Embryonic facial prominence (tissue), 1 donor: ENCODE results near the gene PTPRN2.
"Not testable (repeated sequence)": the region's sequence is repeated elsewhere in the genome, so short reads cannot be mapped to it uniquely, and the experiment has no call there.

ENCODE experiments used
- DNase-seq: peaks from one replicate; pipeline ENCODE4 v3.0.0-alpha.2; 2016; ENCODE audit errors: extremely low spot score

Gene PTPRN2

GRCh38 chr7:157594306-157594705, 993.3 kb downstream of the PTPRN2 start:
- DNase-seq, result no peak

GRCh38 chr7:157593541-157593940, 994.1 kb downstream of the PTPRN2 start:
- DNase-seq, result no peak

- not testable (repeated sequence) for DNase-seq
Observed at GRCh38 chr7:157592636-157593320, 994.8 kb downstream of the PTPRN2 start.

- DNase-seq, result no peak
Observed at GRCh38 chr7:157590526-157590925, 997.1 kb downstream of the PTPRN2 start.

GRCh38 chr7:157589680-157590079, 997.9 kb downstream of the PTPRN2 start:
- no peak for DNase-seq

GRCh38 chr7:157587805-157588560, 999.6 kb downstream of the PTPRN2 start:
- DNase-seq, result no peak

GRCh38 chr7:157587051-157587804, 1000.4 kb downstream of the PTPRN2 start:
- DNase-seq, result no peak

GRCh38 chr7:157586426-157586955, 1001.1 kb downstream of the PTPRN2 start:
- no peak for DNase-seq

- DNase-seq, result no peak
Observed at GRCh38 chr7:157585113-157585861, 1002.3 kb downstream of the PTPRN2 start.

GRCh38 chr7:157584420-157584819, 1003.2 kb downstream of the PTPRN2 start:
- DNase-seq, result no peak

- DNase-seq, result no peak
Observed at GRCh38 chr7:157581740-157582139, 1005.9 kb downstream of the PTPRN2 start.

- DNase-seq, result no peak
Observed at GRCh38 chr7:157580324-157580723, 1007.3 kb downstream of the PTPRN2 start.

GRCh38 chr7:157579425-157579824, 1008.2 kb downstream of the PTPRN2 start:
- no peak for DNase-seq

- DNase-seq, result no peak
Observed at GRCh38 chr7:157577796-157578339, 1009.8 kb downstream of the PTPRN2 start.

- DNase-seq, result no peak
Observed at GRCh38 chr7:157577061-157577460, 1010.6 kb downstream of the PTPRN2 start.

GRCh38 chr7:157576415-157576814, 1011.2 kb downstream of the PTPRN2 start:
- DNase-seq, result no peak

GRCh38 chr7:157575777-157576176, 1011.8 kb downstream of the PTPRN2 start:
- no peak for DNase-seq

GRCh38 chr7:157574914-157575586, 1012.6 kb downstream of the PTPRN2 start:
- no peak for DNase-seq

- DNase-seq, result no peak
Observed at GRCh38 chr7:157574120-157574825, 1013.4 kb downstream of the PTPRN2 start.

GRCh38 chr7:157573244-157573643, 1014.4 kb downstream of the PTPRN2 start:
- DNase-seq, result no peak
